Fibroblast of upper back skin (primary cell): Measurements from ENCODE around the gene PER1.

Experiments used
- DNase-seq: peaks from one replicate; pipeline ENCODE4 v3.0.0-alpha.2; 2013

PER1 gene

DNA sequence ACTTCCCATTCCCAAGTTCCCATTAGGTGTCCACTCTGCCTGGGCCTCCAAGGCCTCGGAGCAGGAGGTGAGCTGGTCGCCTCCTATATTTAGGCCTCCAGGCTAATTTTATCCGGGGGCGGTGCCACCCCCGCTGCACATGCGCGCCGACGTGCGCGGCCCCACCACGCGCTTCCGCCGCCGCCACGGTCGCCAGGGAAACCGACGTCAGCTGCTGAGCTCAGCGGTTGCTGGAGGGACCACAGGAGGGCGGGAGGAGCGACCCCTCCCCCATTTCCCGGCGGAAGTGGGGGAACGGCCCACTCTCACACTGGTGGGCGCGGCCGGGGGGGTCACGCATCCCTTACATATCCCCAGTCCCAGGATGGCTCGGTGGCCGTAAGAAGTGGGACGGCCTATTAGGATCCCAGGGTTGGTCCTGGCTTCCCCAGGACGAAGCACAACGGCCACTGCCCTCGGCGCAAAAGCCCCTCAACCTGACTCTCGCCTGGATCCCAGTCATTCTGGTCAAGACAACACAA, 1.0 kb downstream of the PER1 start:
- peak; percentile 85 for DNase-seq

DNA sequence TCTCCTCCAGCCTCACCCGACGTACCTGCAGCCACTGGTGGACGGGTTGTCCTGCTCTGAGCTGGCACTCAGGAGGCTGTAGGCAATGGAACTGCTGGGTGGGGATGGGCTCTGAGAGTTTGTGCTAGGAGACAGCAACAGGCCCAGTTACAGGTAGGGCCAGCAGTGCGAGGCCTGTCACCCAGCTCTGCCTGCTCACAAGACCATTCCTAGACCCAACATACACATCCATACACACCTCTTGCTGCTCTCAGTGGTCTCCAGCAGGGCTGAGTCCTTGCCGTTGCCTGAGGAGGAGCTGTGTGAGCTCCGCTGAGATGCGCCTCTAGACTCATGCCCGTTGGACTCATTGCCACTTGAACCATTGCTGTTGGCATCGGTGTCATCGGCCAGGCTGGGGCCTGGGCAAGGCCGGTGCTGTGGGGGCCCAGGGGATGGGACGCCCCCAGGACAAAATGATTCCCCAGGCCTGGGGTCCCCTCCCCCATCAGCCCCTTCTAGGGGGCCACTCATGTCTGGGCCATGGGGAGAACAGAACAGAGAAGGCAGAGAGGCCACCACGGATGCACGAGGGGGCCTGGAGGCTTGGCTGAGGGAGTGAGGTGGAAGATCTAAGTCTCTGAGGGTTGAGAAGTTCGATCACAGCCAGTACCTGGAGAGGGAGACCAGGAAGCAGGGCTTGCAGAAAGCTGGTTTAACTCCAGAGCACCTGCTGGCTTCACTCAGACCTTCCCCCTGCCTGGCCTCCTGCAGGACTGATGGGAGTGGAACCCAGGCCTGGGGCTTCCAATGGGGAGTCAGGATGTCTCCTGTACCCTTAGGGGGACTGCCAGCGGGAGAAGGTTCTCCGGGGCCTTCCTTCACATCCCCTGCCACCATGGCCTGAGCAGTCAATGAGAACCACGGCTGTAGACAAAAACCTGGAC, 1.7 kb downstream of the PER1 start:
- no peak for DNase-seq

DNA sequence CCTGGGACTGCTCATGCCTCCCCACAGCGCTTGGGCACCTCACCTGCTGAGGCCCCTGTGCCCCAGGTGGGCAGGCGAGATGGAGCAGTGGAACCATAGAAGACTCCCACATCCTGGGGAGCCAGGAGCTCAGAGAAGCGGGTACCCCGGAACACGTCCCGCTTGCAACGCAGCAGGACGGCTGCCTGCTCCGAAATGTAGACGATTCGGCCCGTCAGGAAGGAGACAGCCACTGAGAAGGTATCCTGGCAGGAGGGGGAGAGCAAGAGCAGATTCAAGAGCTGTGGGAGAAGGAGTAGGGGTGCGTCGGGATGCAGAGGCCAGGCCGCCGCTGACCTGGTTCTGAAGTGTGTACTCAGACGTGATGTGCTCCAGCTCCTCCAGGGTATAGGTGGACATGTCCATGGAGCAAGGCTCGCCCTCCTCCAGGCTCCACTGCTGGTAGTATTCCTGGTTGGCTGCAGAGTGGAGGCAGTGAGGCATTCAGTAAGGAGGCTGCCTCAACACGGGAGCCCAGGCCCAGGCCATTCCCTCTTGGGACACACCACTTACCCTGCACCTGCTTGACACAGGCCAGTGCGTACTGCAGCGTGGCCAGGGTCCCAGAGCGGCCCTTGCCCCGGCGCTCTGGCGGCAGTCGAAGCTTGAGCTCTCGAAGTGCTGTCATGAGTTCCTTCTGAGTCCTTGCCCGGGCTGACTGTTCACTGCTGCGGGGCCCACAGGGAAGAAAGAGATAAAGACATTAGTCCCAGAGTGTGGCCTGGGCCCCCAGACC, 2.6 kb downstream of the PER1 start:
- no peak for DNase-seq

DNA sequence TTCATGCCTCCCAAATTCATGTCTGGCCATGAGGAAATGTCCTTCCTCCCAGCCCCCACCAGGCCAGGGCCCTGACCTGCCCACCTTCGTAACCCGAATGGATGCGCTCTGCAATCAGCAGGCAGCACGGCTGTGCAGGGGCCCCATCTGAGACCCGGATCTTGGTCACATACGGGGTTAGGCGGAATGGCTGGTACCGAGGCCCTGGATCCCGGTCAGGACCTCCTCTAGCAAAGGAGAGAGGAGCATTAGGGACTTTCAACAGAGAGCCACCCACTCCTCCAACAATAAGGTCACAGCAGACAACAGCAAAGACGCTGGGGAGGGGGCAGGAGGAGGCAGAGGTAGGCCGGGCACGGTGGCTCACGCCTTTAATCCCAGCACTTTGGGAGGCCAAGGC, 3.6 kb downstream of the PER1 start:
- no peak for DNase-seq

DNA sequence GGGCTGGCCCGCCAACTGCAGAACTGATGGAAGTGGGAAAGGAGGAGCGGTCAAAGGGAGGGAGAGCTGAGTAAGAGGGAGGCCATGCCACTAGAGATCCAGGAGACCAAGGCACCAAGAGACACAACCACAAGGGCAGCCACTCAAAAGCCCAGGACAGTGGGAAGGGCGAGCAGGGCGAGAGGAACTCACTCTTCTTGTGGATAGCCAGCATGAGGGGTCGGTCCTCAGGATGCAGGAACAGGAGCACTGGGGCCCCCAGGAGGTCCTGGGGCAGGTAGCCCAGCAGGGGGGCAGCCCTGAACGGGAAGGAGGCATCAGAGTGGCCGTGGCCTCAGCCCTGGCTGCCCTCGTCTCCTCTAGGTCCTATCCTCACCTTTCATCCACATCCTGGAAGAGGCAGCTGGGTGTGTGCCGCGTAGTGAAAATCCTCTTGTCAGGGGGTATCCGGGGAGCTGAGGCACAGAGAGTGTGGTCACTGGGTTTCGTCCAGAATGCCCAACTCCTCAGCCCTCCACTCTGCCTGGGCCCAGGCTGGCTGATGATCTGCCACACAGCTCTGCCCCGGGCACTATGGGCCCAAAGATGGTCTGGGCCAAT, 4.3 kb downstream of the PER1 start:
- DNase-seq, result no peak

DNA sequence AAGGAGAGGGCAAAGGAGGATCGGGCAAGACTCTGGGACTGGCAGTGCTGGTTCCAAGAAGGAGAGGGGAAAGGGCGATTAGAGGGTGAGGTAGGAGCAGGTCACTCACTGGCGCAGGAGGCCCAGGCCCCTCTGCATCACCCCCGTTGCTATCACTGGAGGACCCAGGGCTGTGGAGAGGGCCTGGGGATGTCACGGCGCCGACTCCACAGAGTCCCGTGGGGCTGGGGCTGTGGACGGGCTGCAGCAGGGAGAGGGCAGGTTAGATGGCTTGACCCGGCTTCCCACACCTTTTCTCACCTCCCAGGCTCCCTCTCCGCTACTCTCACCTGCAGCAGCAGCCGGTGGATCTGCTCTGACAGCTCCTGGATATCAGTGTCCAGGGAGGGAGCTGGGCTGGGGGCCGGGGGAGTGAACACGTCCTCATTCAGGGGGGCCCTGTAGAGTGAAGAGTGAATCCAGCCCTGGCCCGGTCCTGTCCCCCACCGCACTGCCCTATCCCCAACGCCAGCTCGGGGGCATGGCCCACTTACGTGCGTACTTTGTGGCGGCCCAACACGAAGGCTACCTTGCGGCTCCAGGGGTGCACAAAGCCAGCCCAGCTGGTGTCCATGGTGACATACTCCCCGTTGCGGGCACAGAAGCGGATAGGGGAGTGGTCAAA, 4.9 kb downstream of the PER1 start:
- no peak for DNase-seq

DNA sequence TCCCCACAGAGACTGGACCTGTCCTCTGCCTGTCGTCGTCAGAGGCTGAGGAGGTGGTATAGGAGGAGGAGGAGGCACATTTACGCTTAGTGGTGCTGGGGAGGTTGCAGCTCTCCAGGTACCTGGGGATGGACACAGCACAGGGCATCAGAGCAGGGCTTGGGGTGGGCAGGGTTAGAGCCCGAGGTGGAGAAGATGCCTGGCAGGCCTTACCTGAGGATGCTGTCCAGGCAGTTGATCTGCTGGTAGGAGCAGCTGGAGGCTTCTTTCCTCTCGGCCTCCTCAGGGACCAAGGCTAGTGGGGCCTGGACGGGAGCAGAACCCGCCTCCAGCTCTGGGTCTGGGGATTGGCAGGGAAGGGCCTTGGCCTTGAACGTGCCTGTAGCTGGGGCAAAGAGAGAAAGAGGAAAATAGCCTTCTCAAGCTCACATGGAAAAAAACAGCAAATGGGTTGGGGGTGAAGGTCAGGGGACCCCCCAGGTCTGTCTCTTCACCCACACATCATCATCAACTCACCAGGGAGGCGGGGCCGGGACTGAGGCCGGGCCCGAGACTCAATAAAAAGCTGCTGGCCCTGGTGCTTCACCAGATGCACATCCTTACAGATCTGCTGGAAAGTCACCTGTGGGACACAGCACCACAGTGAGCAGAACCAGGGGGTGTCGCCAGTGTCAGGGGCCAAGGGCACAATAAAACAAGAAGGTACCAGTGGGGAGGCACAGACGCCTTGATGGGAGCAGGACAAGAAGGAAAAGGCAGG, 5.6 kb downstream of the PER1 start:
- DNase-seq, result no peak

DNA sequence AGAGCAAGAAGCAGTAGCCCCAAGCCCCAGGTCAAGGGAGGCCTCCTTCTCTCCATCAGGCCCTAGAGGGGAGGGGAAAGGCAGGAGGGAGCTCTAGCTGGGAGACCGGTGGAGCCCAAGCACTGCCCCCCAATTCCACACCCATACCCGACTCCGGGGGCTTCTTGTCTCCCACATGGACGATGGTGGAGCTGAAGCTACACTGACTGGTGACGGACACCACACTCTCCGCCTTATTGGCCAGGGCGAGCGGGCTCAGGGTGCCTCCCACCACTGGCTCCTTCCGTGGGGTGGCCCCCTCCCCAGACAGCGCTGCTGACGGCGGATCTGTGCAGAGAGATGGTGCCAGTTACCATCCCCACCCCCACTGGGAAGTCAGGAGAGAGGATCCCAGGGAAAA, 6.4 kb downstream of the PER1 start:
- DNase-seq, result no peak

DNA sequence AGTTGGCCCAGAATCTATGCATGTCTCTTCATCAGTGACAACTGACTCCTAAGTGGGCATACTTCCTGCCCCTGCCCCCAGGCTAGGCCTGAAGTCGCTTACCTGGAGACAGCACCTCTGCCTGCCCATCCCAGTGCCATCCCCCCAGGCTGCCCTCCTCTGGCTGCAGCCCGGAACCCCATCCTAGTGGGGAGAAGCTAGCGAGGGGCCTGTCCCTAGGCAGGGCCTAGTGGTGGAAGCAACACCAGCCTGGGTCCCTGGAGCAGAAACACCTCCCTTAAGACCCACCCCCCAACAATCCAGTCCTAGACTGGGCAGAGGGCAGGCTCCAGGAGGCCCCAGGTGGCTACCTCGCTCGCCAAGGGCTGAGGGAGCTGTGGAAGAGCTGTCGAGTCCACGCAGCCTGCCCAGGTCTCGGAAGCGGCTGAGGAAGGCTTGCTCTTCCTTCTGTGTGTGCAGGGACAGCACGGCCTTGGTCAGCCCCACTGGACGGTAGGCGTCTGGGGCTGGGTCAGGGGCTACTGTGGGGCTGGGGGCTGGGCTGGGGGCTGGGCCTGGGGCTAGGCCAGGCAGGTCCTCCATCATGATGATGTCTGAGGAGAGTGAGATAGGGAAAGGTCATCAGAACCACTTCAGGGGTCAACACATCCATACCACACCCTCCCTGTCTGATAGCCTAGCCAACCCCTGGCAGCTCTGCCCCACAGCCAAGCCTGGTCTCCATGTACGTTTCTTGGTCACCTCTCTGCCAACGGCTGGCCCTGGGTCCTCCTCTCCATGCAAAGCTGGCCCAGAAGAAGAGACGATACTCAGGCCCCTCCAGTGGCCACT, 7.6 kb downstream of the PER1 start:
- DNase-seq, result no peak

DNA sequence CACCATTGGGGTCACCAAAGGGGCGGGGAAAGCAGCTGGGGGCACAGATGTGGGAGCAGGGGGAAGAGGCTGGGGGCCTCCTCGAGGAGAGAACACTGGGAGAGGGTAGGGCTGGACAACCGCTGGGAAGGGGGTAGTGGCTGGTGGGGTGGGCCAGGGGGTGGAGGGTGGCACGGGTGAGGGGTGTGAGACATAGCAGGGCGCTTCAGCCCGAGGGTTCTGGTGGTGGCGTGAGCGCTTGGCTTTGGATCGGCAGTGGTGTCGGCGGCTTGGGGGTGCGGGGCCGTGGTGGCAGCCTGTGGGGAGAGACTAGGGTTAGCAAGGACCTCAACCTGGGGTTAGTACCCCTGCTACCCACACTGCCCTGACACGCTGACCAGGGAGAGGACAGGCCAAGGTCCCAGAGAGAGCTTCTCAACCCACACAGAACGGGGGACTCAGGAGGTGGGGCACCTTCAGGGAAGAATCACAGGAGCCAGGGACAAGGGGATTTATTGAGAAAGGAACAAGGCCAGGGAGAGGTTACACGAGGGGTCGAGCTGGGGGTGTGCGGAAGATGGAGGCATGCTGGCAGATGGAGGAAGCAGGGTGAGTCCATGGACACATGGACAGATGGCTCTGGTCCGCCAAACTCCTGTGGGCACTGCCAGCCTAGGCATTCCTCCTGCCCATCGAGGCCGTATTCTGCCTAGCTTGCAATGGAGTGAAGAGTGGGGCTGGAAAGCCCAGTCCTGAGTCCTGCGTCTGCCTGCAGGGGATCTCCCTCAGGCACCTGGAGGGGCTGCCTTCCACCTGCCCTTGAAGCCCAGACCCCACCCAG, 8.4 kb downstream of the PER1 start:
- no peak for DNase-seq

DNA sequence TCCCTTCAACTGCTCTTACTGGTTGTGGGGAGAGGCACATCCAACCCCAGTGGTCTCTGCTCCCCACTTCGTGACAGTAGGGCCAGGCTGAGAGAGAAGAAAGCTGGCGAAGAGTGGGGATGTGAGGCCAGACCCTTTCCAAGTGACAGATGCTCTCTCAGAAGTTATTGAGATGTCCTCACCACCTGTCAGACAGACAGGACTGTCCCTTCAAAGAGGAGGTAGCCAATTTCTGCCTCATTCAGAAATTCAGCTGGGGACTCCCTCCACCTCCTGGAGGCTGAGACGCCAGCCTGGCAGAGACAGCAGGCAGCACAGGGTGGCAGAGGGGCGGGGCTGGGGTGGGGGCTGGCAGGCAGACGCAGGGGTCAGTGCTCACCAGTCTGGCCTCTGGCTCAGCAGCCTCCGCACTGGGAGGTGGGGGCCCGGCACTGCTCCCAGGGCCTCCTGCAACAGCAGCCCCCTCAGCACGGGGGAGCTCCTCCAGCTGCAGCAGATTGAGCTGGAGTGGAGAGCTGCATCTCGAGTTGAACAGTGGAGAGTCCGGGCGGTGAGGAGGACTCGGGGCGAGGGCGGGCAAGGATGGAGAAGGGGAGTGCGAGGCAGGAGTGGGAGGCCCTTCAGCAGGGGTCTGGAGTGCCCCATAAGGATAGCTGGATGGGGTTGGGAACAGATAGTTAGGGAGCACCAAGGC, 9.2 kb downstream of the PER1 start:
- DNase-seq, result no peak

DNA sequence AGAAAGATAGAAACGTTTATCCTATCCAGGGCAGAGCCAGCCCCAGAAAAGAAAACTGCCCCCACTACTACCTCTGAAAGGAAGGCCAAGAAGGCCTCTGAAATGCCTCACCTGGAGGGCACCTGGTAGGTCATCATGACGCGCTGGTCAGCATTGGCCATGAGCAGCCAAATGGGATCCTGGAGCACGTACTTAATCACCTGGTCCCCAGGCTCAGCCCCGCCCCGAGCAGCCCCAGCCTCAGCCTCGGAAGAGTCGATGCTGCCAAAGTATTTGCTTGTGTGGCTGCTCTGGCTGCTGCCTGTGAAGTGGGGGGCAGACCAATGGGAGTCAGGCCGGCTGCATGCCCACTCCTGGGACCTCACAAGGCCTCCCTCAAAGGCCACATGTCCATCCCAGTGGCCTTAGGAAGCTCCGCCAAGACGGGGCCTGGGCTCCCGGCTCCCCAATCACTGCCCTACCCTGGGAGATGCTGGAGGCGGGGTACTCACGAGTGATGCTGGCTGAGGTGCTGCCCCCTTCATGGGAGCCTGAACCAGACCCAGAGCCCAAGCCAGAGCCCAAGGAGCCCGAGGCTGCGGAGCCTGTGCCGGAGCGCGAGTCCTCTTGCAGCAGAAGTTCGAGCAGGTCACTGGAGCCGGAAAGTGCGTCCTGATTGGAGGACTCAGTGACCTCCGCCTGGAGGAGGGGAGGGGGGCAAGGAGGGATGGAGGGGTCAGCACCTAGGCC, 9.9 kb downstream of the PER1 start:
- no peak for DNase-seq

DNA sequence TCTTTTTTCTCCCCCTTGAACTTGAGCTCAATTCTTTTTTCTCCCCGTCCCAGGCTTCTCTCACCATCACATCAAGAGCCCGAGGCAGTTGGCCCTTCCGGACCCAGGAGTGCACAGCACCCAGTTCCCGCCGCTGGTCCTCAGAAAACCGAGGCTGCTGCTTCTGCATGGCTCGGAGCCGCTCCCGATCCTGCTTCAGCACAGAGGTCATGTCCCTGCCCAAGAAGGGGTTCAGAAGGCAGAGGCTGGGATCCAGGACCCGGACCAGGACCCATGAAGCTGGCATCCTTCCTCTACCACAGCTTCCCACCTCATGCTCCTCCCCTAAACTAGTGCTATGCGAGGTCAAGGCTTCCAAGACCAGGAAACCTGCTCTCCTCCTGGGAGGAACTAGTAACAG, 10.5 kb downstream of the PER1 start:
- no peak for DNase-seq

DNA sequence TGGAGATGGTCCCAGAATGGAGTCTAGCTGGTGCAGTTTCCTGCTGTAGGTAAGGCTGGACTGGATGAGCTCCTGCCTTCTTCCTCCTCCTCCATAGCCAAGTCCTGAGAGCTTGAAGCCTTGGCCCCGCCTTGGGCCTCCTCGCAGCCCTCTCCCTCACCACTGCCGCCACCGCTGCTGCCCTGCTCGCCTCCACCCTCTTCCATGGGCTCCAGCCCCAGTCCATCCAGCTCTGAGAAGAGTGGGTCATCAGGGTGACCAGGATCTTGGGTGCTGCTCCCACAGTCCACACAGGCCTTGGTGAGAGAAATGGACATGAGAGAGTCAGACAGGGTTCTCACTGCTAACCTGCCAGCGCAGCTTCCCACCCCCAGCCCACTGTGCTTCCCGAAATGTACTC, 11.2 kb downstream of the PER1 start:
- no peak for DNase-seq

DNA sequence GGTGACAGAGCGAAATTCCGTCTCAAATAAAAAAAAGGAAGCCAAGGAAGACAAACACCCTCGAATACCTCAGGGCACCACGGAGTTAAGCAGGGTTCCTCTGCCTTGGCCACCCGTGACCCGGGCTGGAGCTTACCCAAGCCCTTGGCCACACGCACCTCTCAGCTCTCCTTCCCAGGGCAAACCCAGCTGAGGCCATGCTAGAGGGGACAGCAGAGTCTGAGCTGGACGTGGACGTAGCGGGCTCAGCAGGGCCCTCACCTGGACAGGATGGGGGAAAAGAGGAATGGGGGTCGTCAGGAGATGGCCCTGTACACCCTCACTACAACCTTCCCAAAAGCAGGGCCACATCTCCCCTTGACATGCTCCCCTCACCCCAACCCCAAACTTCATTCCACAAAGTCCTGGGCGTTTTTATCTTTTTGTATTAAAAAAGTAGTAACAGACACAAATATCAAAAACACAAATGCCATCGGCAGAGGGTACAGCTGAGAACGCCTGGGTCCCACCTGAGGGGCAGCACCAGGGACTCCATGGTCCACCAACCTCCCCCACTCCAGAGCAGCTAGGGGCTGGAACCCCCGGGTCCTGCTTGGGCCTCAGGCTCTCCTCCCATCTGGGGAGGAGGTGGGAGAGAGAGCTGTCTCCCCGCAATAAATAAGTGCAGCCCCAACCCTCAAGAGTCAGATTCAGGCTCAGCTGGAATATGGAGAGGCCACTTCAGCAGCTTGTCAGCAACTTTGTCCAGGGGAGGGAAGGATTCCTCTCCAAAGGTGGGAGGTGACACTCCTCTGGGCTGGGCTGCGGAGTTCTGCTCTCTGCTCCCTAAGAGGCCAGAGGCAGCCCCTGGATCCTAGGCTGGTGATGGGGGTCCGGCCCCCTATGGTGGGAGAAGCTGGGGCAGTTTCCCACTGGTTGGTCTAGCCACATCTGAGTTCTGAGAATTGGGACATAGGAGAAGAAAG, 11.9 kb downstream of the PER1 start:
- DNase-seq, result no peak

DNA sequence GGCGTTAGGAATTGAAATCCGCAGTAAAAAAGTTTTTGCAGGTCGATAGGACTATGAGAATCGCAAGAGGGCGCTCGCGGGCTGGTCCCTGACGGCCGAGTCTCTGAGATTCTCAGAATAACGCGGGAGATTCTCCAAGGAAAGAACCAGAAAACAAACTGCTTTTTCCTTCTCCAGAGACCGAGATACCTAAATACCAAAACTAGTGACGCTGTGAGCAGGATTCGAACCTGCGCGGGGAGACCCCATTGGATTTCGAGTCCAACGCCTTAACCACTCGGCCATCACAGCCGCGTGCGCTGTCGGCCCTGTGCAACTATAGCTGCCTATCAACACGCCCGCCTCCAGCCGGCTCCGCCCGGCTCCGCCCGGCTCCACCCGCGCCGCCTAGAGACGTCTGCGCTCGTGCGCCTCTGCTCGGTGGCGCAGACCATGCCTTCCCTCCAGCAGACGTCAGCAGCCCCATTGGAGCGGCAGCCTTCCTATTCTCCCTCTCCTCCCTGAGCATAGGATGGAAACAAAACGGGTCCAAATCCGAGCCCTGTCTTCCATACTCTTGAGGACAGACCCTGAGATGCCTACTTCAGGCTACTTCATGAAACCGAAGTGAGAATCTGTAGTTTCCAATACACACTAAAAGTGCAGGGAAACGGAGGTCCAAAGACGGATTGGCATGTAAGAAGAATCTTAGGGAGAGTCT, 13.4 kb downstream of the PER1 start:
- DNase-seq, result peak; percentile 99

DNA sequence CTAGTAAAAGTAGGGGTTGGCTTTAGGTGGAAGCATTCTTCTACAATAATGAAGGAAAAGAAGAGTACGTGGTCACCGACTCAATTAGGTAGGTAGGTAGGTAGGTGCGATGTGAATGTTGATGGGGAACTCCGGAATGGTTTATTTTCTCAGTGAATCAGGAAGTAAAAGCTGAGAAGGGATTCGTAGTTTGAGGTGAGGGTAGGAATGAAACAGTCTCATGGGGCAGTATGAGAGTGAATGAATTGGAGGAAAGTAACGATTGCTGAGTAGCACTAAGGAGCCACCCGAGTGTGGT, 13.9 kb downstream of the PER1 start:
- DNase-seq, result no peak
